ENCODE measurements around the gene TNFAIP2. TPM values are rescaled to one million over a fixed set of nuclear protein-coding genes. Genes with fewer than 3 reads are reported as not detected.
A peak's percentile ranks its signal among the peaks of the same experiment; 100 is the strongest.

The TNFAIP2 gene
- total and polyA plus RNA-seq, 9 of the 15 experiments (the other 6 are each of a cell fraction or from before 2014, with no cell fraction given) = 22.6 to 68.6 (median 44.6) TPM

- Histone ChIP-seq H3K4me3 (no peak overlapping the region), H3K27me3 (ENCODE audit: control insufficient read depth in 2 of 2, insufficient read depth in 2 of 2, low read length in 2 of 2) (peaks cover 0 to 8% of the 10 kb centered on the region in 2 experiments; a peak in 2 of 5 replicates), H3K4me2 (ENCODE audit: insufficient read depth, low read length) (no peak overlapping the region), H2AFZ (ENCODE audit: low read depth, low read length) (no peak overlapping the region), H3K9me3 (replicated peaks; ENCODE audit: control insufficient read depth, insufficient read depth, low read depth, low read length) (no peaks in the 10 kb centered on the region), H3K9ac (ENCODE audit: insufficient read depth in 1 of 2, low read depth in 2 of 2, low read length in 2 of 2) (no peak overlapping the region), H3K79me2 (ENCODE audit: control insufficient read depth, insufficient read depth, low read length) (no peaks in the 10 kb centered on the region), H3K27ac (ENCODE audit: extremely low read depth, low read depth, low read length) (no peak overlapping the region), H3K36me3 (ENCODE audit: control insufficient read depth, insufficient read depth, low read length) (no peaks in the 10 kb centered on the region), H3K9me1 (ENCODE audit: control insufficient read depth, insufficient read depth, low read length) (no peaks in the 10 kb centered on the region), H3K4me1 (replicated peaks in 1 of 2; ENCODE audit: control insufficient read depth in 2 of 2, insufficient read depth in 2 of 2, low read length in 2 of 2) (peaks cover 5 to 64% of the 10 kb centered on the region in 2 experiments; a peak in 4 of 5 replicates), H4K20me1 (replicated peaks; ENCODE audit: control insufficient read depth, insufficient read depth, low read length) (no peaks in the 10 kb centered on the region)
- ChIA-PET POLR2A (interaction anchor here (0.6 to 1.3 kb wide), 2 partner anchors 12 to 13 kb away, joined by 3 to 7 read pairs; no protein-coding TSS in a partner anchor), CTCF (ENCODE audit: low intra/inter-chr PET ratio) (interaction anchor here (1.1 kb wide), 1 partner anchor 207 kb away, joined by 3 read pairs; no protein-coding TSS in a partner anchor)
- DNase-seq (ENCODE audit: extremely low read depth in 1 of 4, low spot score in 3 of 4) (no peak), ATAC-seq (no peak), FAIRE-seq (no peak)
- intact Hi-C loops (cut with micrococcal nuclease) = no loop called here
- TF ChIP-seq TSC22D4 (tag; IDR thresholded peaks at IDR 0.05) (no peak), HMGN3 (IDR thresholded peaks at IDR 0.05; ENCODE audit: borderline replicate concordance, extremely low read depth, insufficient read length, low read depth, low read length) (no peak), CHD4 (IDR thresholded peaks at IDR 0.05; ENCODE audit: insufficient read depth, insufficient replicate concordance, low read depth, low read length, poor library complexity, severe bottlenecking) (no peak)
- no TSS peak for BruUV-seq (replicated peaks)
- WGBS (ENCODE audit: insufficient coverage, low coverage, missing lambda C conversion rate) = 0% methylated on average over 8 of the region's 8 CpGs
- in situ Hi-C loops (cut with MboI) = loop anchor here (10.0 kb wide), 1 partner anchor 448 kb away; no protein-coding TSS in a partner anchor
These were observed 36.4 kb upstream of the TNFAIP2 start for GRCh38 chr14:103086771-103087342.

GRCh38 chr14:103087343-103087835 lies 35.9 kb upstream of the TNFAIP2 start:
- WGBS (ENCODE audit: insufficient coverage, low coverage, missing lambda C conversion rate) = 29% methylated on average over 10 of the region's 13 CpGs
- no TSS peak for BruUV-seq (replicated peaks)
- FAIRE-seq (no peak), DNase-seq (ENCODE audit: extremely low read depth in 1 of 4, low spot score in 3 of 4) (no peak), ATAC-seq (no peak)
- peaks cover 0 to 8% of the 10 kb centered on the region in 2 experiments; a peak in 1 of 5 replicates for H3K27me3 ChIP-seq (ENCODE audit: control insufficient read depth in 2 of 2, insufficient read depth in 2 of 2, low read length in 2 of 2)
- no peak overlapping the region for H3K9ac ChIP-seq (ENCODE audit: insufficient read depth in 1 of 2, low read depth in 2 of 2, low read length in 2 of 2)
- H3K79me2 ChIP-seq (ENCODE audit: control insufficient read depth, insufficient read depth, low read length) = no peaks in the 10 kb centered on the region
- no peak overlapping the region for H3K4me3 ChIP-seq
- no peak overlapping the region for H3K4me2 ChIP-seq (ENCODE audit: insufficient read depth, low read length)
- in situ Hi-C loops (cut with MboI) (loop anchor here (10.0 kb wide), 1 partner anchor 447 kb away; no protein-coding TSS in a partner anchor), intact Hi-C loops (cut with micrococcal nuclease) (no loop called here)
- H3K9me3 ChIP-seq (replicated peaks; ENCODE audit: control insufficient read depth, insufficient read depth, low read depth, low read length) = no peaks in the 10 kb centered on the region
- TF ChIP-seq NFE2L1 (tag; IDR thresholded peaks at IDR 0.05; ENCODE audit: borderline replicate concordance, low read depth) = no peak
- no peak for TF ChIP-seq GATAD2B (IDR thresholded peaks at IDR 0.05; ENCODE audit: borderline replicate concordance)
- peak; percentile 83 for TF ChIP-seq RFX1 (IDR thresholded peaks at IDR 0.05)
- no peak overlapping the region for H3K27ac ChIP-seq (ENCODE audit: extremely low read depth, low read depth, low read length)
- H3K4me1 ChIP-seq (replicated peaks in 1 of 2; ENCODE audit: control insufficient read depth in 2 of 2, insufficient read depth in 2 of 2, low read length in 2 of 2) = peaks cover 8 to 69% of the 10 kb centered on the region in 2 experiments; a peak in 4 of 5 replicates
- H3K9me1 ChIP-seq (ENCODE audit: control insufficient read depth, insufficient read depth, low read length) = no peaks in the 10 kb centered on the region
- no peak overlapping the region for H2AFZ ChIP-seq (ENCODE audit: low read depth, low read length)
- POLR2A ChIA-PET = interaction anchor here (0.6 to 1.3 kb wide), 2 partner anchors 11 to 14 kb away, joined by 3 to 7 read pairs; no protein-coding TSS in a partner anchor
- H4K20me1 ChIP-seq (replicated peaks; ENCODE audit: control insufficient read depth, insufficient read depth, low read length) = no peaks in the 10 kb centered on the region
- CTCF ChIA-PET (ENCODE audit: low intra/inter-chr PET ratio) = no interaction called here
- no peaks in the 10 kb centered on the region for H3K36me3 ChIP-seq (ENCODE audit: control insufficient read depth, insufficient read depth, low read length)

Data from K562 (cell line).